Aortic smooth muscle cell (primary cell): ENCODE data around the gene SELENOK. TPM values are rescaled to one million over a fixed set of nuclear protein-coding genes. Genes with fewer than 3 reads are reported as not detected.

Experiments used
- total RNA-seq: library from RNA; depleted of rRNA; stranded (reverse); fragments of >200 nt; gene quantifications from 2 replicates; pipeline ENCODE4 v1.2.3, GENCODE V29; 2014

SELENOK gene
- total RNA-seq = 24.5 and 32.2 TPM in 2 replicates

DNA sequence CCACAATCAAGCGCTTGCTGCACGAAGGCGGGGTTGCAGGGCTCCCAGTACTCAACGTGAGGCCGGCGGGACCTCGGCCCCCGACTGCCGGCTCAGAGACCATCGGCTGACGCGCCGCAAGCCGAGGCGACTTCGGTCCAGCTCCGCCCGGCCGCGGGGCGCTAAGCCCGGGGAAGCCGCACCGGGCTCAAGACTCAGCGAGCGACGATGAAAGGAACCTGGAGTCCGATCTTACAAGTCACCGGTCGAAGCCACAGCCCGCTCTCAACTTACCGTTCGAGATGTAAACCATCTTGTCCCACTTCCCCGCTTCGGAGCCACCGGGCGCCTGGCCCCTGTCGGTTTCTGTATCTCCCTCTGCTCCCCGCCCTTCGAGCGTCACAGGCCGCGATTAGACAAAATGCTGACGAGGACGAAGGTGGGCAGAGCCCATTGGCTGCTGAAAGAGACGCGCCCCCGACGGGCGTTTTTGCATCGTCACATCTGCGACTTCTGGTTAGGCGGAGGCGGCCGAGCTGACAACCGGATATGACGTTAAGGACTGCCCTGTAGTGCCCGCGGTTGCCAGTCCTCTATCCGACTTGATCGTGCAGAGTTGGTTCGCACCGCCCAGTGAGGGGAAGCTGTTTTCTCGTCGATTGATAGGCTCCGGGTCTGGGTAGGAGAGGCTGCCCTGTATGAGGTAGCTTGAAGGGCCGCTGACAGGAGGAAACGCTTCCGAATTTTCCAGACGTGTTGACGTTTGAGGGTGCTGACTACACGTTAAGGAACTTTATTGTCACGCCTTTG lies at the start of gene SELENOK:
TSS of gene SELENOK (minus strand) at position 363 of the 789 bp plus-strand sequence.

DNA sequence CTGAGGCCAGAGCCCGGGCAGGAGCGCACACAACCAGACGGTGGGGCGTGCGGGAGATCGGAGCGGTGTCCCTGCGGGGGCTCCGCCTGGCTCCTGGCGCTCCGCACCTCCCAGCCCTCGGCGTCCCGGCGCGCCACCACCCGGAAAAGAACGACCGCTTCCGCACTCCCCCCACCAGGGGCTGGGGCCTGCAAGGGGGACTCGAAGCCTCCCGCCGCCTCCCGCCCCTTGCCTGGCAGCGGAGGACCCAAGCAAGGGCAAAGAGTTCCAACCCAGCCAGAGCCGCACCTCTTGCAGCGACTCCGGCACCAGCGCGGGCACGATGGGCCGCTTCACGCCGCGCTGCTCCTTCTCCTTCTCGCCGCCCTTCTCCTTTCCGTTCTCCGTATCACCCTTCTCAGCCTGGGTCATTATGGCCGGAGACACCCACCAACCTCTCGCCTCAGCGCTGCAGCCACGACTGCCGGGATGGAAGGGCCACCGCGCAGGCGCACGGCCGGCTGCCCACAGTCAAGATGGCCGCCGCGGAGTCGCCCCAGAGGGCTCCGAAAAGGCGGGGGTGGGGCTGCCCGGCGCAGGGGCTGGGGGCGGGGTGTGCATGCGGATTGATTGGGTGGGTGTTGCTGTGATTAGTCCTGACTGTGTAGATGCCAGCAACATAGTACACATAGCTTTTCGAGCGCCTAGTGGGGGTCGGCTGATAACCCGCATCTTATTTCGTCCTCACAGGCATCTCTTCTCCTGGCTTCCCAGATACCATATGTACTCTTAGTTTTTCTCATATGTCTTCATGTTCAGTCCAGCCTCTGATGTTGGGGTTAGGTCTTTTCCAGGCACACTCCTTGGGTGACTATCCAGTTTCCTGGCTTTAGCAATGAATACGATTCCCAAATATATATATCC lies 9.7 kb downstream of the SELENOK start, which contains the start of gene ACTR8:
TSS of gene ACTR8 (minus strand) at position 462 of the 903 bp plus-strand sequence. CDS start at position 411, 51 bp downstream.

DNA sequence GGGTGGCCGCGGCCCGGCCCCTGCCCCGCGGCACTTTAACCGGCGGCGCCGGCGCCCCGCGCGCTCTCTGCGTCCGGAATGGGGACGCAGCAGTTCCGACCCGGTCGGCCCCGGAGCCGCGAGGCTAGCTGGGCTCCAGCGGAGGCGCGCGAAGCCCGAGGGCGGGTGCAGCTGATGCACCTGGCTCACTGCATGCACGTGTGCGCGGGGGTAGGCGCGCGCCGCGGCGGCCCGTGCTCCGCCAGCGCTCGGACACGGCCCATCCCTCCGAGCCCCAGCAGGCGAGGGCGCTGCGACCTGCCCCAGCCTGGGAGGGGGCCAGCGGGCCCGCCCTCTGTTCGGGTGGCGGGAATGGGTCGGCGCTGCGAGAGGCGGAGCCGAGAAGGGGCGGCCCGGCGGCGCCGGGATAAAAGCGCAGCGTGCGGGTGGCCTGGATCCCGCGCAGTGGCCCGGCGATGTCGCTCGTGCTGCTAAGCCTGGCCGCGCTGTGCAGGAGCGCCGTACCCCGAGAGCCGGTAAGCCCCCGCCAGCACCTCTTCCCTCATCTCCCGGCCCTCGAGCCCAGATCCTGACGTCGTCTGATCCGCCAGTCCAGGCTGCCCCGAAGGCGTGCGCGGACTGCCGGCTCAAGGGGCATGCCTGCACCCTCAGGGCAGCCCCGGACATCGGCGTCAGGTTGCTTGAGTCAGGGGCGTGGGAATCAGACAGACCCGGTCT lies 45.4 kb downstream of the SELENOK start, which contains the start of the genes CHDH and IL17RB:
TSS of gene CHDH (minus strand) at position 286 of the 717 bp plus-strand sequence. CDS start 22,411 bp downstream, outside the sequence.
TSS of gene IL17RB (plus strand) at position 435 of the 717 bp plus-strand sequence. CDS start at position 456, 21 bp downstream.

Other genes with a start within 250 kb of the SELENOK start
- gene CHDH, start 45.4 kb downstream of the SELENOK start, total RNA-seq = under 0.01 and 0.06 TPM in 2 replicates
- gene IL17RB, start 45.3 kb downstream of the SELENOK start, total RNA-seq = not detected in 2 replicates
- gene ACTR8, start 9.7 kb downstream of the SELENOK start, total RNA-seq = 50.5 and 53.2 TPM in 2 replicates
- gene CACNA2D3, start 230.7 kb upstream of the SELENOK start, total RNA-seq = 0.12 and 0.79 TPM in 2 replicates